OCI-LY1 (cell line): ENCODE results near the gene RGS1.

Experiments
- H2AFZ ChIP-seq: fragments of 200-600 bp; sonication (generic), shearing (Covaris generic); 2 replicates; pipeline ENCODE4 v1.6.0; 2014; ENCODE audit warnings: antibody characterized with exemption, mild to moderate bottlenecking, low read length
- H3F3A ChIP-seq: fragments of 200-600 bp; sonication (generic), shearing (Covaris generic); 2 replicates; pipeline ENCODE4 v1.6.0; 2014; ENCODE audit warnings: mild to moderate bottlenecking, antibody characterized with exemption, low read length, moderate library complexity; ENCODE audit not compliant: insufficient read depth
- H3K27ac ChIP-seq: fragments of 200-600 bp; sonication (generic); 2 replicates; pipeline ENCODE4 v1.5.1; 2014; ENCODE audit warnings: low read length, mixed run types, mild to moderate bottlenecking, low read depth; ENCODE audit not compliant: poor library complexity, severe bottlenecking
- H3K27me3 ChIP-seq: fragments of 200-600 bp; sonication (generic); 2 replicates; pipeline ENCODE4 v1.6.0; 2014; ENCODE audit warnings: antibody characterized with exemption, mild to moderate bottlenecking, low read length, moderate library complexity; ENCODE audit not compliant: insufficient read depth
- H3K36me3 ChIP-seq: fragments of 200-600 bp; sonication (generic); 2 replicates; pipeline ENCODE4 v1.6.1; 2014; ENCODE audit warnings: mild to moderate bottlenecking, antibody characterized with exemption, low read length, moderate library complexity, mixed read lengths; ENCODE audit not compliant: insufficient read depth
- H3K4me1 ChIP-seq: fragments of 200-600 bp; sonication (generic); 2 replicates; pipeline ENCODE4 v1.5.1; 2014; ENCODE audit warnings: mild to moderate bottlenecking, low read length, moderate library complexity; ENCODE audit not compliant: insufficient read depth, severe bottlenecking
- H3K4me2 ChIP-seq: fragments of 200-600 bp; sonication (generic), shearing (Covaris generic); 2 replicates; pipeline ENCODE4 v1.6.1; 2014; ENCODE audit warnings: low read length
- H3K4me3 ChIP-seq: fragments of 200-600 bp; sonication (generic); 2 replicates; pipeline ENCODE4 v1.5.1; 2014; ENCODE audit warnings: low read length, low read depth, mild to moderate bottlenecking, mixed read lengths; ENCODE audit not compliant: poor library complexity, severe bottlenecking
- H3K79me2 ChIP-seq: fragments of 200-600 bp; shearing (Covaris generic); 2 replicates; pipeline ENCODE4 v1.6.1; 2016; ENCODE audit warnings: mixed run types, low read length, mixed read lengths; ENCODE audit not compliant: insufficient read depth
- H3K9ac ChIP-seq: fragments of 200-600 bp; sonication (generic), shearing (Covaris generic); 2 replicates; pipeline ENCODE4 v1.6.1; 2014; ENCODE audit warnings: mild to moderate bottlenecking, low read length, mixed read lengths
- H3K9me2 ChIP-seq: fragments of 200-600 bp; sonication (generic), shearing (Covaris generic); 2 replicates; pipeline ENCODE4 v1.6.1; 2014; ENCODE audit warnings: low read depth, mild to moderate bottlenecking, low read length, mixed read lengths
- H3K9me3 ChIP-seq: fragments of 200-600 bp; shearing (Covaris generic); 2 replicates; pipeline ENCODE4 v1.6.1; 2014; ENCODE audit warnings: low read length, mixed read lengths
- H4K20me1 ChIP-seq: fragments of 200-600 bp; sonication (generic), shearing (Covaris generic); 2 replicates; pipeline ENCODE4 v1.6.0; 2016; ENCODE audit warnings: mild to moderate bottlenecking, low read length; ENCODE audit not compliant: insufficient read depth
- EZH2 ChIP-seq: fragments of 200-600 bp; sonication (generic), shearing (Covaris generic); IDR thresholded peaks from 2 replicates; pipeline ENCODE4 v1.8.0; 2017; ENCODE audit warnings: borderline replicate concordance, mixed run types, mild to moderate bottlenecking, antibody characterized with exemption, low read length, moderate library complexity, mixed read lengths
- TF ChIP-seq, protein P1 (sequence below): fragments of 200-600 bp; sonication (generic), shearing (Covaris generic); IDR thresholded peaks from 2 replicates; pipeline ENCODE4 v1.5.1; 2017; ENCODE audit warnings: mild to moderate bottlenecking, antibody characterized with exemption, low read length, moderate library complexity, mixed read lengths

Gene RGS1

DNA sequence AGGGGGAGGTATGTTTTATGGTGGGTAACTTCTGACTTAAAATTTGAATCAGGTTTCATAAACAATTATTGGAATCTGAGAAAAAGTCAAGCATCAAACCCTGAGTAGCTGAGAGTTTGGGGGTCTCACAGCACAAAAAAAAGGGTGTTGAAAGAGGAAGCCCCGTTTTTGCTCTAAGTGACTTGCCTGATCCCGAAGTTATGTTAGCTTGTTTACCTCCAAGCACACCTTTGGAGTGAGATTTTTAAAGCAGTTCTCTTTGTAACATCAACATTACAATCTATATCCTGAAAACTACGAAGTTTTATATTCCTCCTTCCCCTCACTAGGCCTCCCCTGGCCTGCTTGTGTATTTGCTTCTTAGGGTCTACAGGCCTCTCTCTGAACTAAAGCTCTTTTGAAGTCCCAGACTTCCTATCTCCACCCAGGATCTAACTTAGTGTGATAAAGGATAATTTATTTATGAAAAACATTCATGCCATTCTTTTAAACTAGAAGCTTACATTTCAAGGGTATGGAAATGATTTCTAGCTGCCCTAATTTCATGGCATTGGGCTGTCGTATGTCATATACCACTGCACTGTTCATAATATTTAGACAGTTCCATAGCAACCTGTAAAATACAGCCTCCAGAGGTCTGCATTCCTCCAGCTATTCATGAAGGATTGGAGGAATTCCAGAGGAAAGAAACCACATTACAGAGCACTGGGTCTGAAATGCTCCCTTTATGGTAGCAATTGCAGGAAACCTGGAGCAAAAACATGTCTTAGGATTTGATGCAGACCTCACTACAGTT, 36.1 kb upstream of the RGS1 start:
- Histone ChIP-seq H3K4me2 (peak overlapping the region; percentile 60), H3K36me3 (no peaks in the 10 kb centered on the region), H3K9me3 (no peaks in the 10 kb centered on the region; the same call in 1 of the 2 replicates), H2AFZ (peak overlapping the region; percentile 68), H3K4me3 (peak overlapping the region; percentile 7), H4K20me1 (no peaks in the 10 kb centered on the region), H3K9me2 (no peaks in the 10 kb centered on the region), H3K27me3 (no peaks in the 10 kb centered on the region), H3K4me1 (peaks cover 25% of the 10 kb centered on the region), H3K27ac (peak overlapping the region; percentile 88), H3K79me2 (no peaks in the 10 kb centered on the region), H3K9ac (peak overlapping the region; percentile 45), H3F3A (no peaks in the 10 kb centered on the region; the same call in 1 of the 2 replicates)
- TF ChIP-seq, protein P1, sequence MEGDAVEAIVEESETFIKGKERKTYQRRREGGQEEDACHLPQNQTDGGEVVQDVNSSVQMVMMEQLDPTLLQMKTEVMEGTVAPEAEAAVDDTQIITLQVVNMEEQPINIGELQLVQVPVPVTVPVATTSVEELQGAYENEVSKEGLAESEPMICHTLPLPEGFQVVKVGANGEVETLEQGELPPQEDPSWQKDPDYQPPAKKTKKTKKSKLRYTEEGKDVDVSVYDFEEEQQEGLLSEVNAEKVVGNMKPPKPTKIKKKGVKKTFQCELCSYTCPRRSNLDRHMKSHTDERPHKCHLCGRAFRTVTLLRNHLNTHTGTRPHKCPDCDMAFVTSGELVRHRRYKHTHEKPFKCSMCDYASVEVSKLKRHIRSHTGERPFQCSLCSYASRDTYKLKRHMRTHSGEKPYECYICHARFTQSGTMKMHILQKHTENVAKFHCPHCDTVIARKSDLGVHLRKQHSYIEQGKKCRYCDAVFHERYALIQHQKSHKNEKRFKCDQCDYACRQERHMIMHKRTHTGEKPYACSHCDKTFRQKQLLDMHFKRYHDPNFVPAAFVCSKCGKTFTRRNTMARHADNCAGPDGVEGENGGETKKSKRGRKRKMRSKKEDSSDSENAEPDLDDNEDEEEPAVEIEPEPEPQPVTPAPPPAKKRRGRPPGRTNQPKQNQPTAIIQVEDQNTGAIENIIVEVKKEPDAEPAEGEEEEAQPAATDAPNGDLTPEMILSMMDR, result no peak
- TF ChIP-seq EZH2, result no peak

DNA sequence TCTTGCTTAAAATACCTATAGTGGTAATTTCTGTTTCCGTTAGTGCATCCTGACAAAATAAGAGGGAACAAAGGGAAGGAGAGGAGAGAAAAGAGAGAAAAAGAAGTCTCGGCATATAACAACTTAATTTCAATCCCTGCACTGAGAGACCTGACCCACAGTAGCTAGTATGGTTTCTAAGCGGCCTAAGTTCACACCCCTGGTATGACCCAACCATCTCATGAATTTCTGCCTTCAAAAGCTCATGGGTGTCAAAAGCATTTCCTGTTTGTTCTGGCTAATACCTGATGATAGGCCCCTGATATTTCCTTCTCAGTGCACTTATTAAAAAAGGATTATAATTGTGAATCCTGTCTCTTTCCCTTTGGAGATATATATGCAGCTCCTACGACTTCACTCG, 32.1 kb upstream of the RGS1 start:
- Histone ChIP-seq H3K4me1 (peaks cover 49% of the 10 kb centered on the region), H3K36me3 (no peaks in the 10 kb centered on the region), H2AFZ (no peak overlapping the region), H3K9ac (no peak overlapping the region), H3K79me2 (no peaks in the 10 kb centered on the region), H3K4me2 (no peak overlapping the region), H4K20me1 (no peaks in the 10 kb centered on the region), H3K4me3 (no peak overlapping the region), H3F3A (no peaks in the 10 kb centered on the region; the same call in 1 of the 2 replicates), H3K9me3 (no peaks in the 10 kb centered on the region), H3K27me3 (no peaks in the 10 kb centered on the region), H3K27ac (peak overlapping the region; percentile 0), H3K9me2 (no peaks in the 10 kb centered on the region)
- no peak for TF ChIP-seq EZH2
- TF ChIP-seq, protein P1, result no peak

DNA sequence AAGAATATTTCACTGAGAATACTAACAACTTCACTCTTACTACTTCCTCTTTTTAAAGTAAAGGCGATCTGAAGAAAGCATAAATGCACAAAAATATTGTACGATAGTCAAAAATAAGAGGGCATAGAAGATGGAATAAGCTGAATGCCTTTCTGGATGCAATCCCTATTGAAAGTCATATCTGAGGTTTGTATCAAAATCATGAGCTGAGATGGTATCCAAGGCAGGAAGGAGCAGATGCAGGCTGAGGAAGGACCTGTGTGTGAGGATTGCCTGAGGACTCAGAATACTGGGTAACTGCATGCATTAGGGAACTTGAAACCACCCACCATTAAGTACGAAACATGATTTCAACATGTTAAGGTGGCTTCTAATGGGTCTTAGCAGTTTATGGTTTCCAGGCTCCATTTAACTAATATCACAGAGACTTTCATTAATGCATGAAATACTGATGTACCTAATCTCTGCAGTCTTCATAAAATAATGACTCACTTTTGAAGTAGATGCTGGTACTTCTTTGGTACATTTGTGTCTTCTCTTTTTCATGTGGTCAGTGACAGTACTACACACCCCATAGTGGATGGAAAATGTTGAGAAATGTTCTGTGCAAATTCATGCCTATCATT, 29.6 kb upstream of the RGS1 start:
- Histone ChIP-seq H3K9me3 (no peaks in the 10 kb centered on the region), H2AFZ (no peak overlapping the region), H3K9ac (peak overlapping the region; percentile 2; the same call in 1 of the 2 replicates), H3K27ac (peak overlapping the region; percentile 80), H4K20me1 (no peaks in the 10 kb centered on the region), H3K4me2 (peak overlapping the region; percentile 52), H3F3A (no peaks in the 10 kb centered on the region; the same call in 1 of the 2 replicates), H3K4me3 (peak overlapping the region; percentile 14), H3K4me1 (peaks cover 29% of the 10 kb centered on the region), H3K27me3 (no peaks in the 10 kb centered on the region), H3K36me3 (no peaks in the 10 kb centered on the region), H3K9me2 (no peaks in the 10 kb centered on the region), H3K79me2 (no peaks in the 10 kb centered on the region)
- no peak for TF ChIP-seq EZH2
- TF ChIP-seq, protein P1, result peak; percentile 38; the same call in 1 of the 2 replicates
